ENCODE results near the gene OR5H2.

OR5H2 gene

DNA sequence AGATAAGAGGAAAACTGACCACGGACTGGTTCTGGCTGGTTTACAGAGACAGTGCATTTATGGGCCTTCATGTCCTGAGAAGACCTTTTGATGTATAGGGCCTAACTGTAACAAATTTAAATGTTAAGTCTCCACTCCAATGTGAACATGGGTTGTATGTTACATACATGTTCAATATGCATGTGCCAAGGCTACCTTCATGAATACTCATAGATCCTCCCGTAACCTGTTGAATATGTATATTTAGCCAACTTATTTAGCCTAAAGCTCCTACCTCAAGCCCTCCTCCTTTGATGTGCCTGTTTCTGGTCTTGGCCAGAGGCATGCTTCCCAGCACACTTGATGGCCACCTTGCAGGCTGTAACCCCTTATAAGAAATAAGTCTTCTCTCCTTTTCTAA is at the start of gene OR5H2:
TSS of gene OR5H2 (plus strand) at position 301 of the 400 bp plus-strand sequence. CDS start 398 bp downstream, outside the sequence.
- H3K4me3 ChIP-seq (ENCODE audit: low read length), result no peak within 1 kb of the TSS
- H3K4me1 ChIP-seq (ENCODE audit: low read length), result no peaks in the 10 kb centered on the region
- H3K4me2 ChIP-seq (ENCODE audit: low read length), result no peak within 1 kb of the TSS
- H3K27me3 ChIP-seq (ENCODE audit: low read depth, low read length), result no peaks in the 10 kb centered on the region
- H3K79me2 ChIP-seq (ENCODE audit: low read length), result no peaks in the 10 kb centered on the region
- no peaks in the 10 kb centered on the region for H4K20me1 ChIP-seq (ENCODE audit: insufficient read depth, low read length)
- H3K36me3 ChIP-seq (replicated peaks; ENCODE audit: low read depth, low read length), result no peaks in the 10 kb centered on the region
- H3K9ac ChIP-seq (ENCODE audit: low read length), result no peak within 1 kb of the TSS
- TF ChIP-seq, protein P1, sequence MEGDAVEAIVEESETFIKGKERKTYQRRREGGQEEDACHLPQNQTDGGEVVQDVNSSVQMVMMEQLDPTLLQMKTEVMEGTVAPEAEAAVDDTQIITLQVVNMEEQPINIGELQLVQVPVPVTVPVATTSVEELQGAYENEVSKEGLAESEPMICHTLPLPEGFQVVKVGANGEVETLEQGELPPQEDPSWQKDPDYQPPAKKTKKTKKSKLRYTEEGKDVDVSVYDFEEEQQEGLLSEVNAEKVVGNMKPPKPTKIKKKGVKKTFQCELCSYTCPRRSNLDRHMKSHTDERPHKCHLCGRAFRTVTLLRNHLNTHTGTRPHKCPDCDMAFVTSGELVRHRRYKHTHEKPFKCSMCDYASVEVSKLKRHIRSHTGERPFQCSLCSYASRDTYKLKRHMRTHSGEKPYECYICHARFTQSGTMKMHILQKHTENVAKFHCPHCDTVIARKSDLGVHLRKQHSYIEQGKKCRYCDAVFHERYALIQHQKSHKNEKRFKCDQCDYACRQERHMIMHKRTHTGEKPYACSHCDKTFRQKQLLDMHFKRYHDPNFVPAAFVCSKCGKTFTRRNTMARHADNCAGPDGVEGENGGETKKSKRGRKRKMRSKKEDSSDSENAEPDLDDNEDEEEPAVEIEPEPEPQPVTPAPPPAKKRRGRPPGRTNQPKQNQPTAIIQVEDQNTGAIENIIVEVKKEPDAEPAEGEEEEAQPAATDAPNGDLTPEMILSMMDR (IDR thresholded peaks at IDR 0.05; ENCODE audit: low read depth, low read length), result no peak
- TF ChIP-seq EZH2phosphoT487 (IDR thresholded peaks at IDR 0.05; ENCODE audit: low read depth), result no peak
- H3K9me3 ChIP-seq (ENCODE audit: insufficient read depth, low read length), result no peaks in the 10 kb centered on the region
- H3K27ac ChIP-seq (ENCODE audit: low read length), result no peak within 1 kb of the TSS
- H2AFZ ChIP-seq (ENCODE audit: low read depth, low read length), result no peak within 1 kb of the TSS

DNA sequence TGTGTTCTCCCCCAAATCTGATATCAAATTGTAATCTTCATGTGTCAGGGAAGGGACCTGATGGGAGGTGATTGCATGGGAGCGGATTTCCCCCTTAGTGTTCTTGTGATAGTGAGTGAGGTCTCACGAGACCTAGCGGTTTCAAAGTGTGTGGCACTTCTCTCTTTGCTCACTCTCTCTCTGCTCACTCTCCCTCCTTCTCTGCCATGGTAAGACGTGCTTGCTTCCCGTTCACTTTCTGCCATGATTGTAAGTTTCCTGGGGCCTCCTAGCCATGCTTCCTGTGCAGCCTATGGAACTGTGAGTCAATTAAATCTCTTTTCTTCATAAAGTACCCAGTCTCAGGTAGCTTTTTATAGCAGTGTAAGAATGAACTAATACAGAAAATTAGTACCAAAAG is 48.8 kb upstream of the OR5H2 start:
- H3K4me1 ChIP-seq (ENCODE audit: low read length), result peaks cover 13% of the 10 kb centered on the region
- TF ChIP-seq EZH2phosphoT487 (IDR thresholded peaks at IDR 0.05; ENCODE audit: low read depth), result no peak
- TF ChIP-seq, protein P1 (IDR thresholded peaks at IDR 0.05; ENCODE audit: low read depth, low read length), result no peak
- 0 out of 2 replicates have a peak overlapping the region, but pooled peaks have one; percentile 14 for H3K4me3 ChIP-seq (ENCODE audit: low read length)
- H3K79me2 ChIP-seq (ENCODE audit: low read length), result no peaks in the 10 kb centered on the region
- H3K27ac ChIP-seq (ENCODE audit: low read length), result no peak overlapping the region
- no peaks in the 10 kb centered on the region for H4K20me1 ChIP-seq (ENCODE audit: insufficient read depth, low read length)
- no peaks in the 10 kb centered on the region for H3K36me3 ChIP-seq (replicated peaks; ENCODE audit: low read depth, low read length)
- H3K9ac ChIP-seq (ENCODE audit: low read length), result no peak overlapping the region
- no peaks in the 10 kb centered on the region for H3K9me3 ChIP-seq (ENCODE audit: insufficient read depth, low read length)
- no peaks in the 10 kb centered on the region for H3K27me3 ChIP-seq (ENCODE audit: low read depth, low read length)
- H2AFZ ChIP-seq (ENCODE audit: low read depth, low read length), result peak overlapping the region; percentile 16
- peak overlapping the region; percentile 15 for H3K4me2 ChIP-seq (ENCODE audit: low read length)

DNA sequence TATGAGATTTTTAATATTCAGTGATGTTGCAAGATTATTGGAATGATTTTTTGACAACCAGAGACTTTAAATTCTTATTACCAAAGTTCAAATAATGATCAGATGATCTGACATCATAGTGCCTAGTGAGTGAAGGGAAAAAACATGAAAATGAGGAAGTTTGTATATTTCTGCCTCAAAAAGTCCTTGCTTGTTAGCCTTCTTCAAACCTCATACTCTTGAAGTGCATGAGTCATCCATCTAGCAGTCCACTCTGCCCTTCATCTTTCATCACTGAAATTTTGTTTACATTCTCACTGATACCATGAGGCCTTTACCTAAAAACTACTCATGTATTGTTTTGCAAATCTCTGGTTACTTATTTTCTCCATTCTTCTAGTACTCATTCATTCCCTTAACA is 42.2 kb upstream of the OR5H2 start:
- H3K27me3 ChIP-seq (ENCODE audit: low read depth, low read length), result no peaks in the 10 kb centered on the region
- no peak overlapping the region for H3K9ac ChIP-seq (ENCODE audit: low read length)
- H3K27ac ChIP-seq (ENCODE audit: low read length), result no peak overlapping the region
- no peak overlapping the region for H3K4me2 ChIP-seq (ENCODE audit: low read length)
- no peak overlapping the region for H2AFZ ChIP-seq (ENCODE audit: low read depth, low read length)
- H4K20me1 ChIP-seq (ENCODE audit: insufficient read depth, low read length), result no peaks in the 10 kb centered on the region
- no peak overlapping the region for H3K4me3 ChIP-seq (ENCODE audit: low read length)
- H3K36me3 ChIP-seq (replicated peaks; ENCODE audit: low read depth, low read length), result no peaks in the 10 kb centered on the region
- TF ChIP-seq, protein P1 (IDR thresholded peaks at IDR 0.05; ENCODE audit: low read depth, low read length), result no peak
- TF ChIP-seq EZH2phosphoT487 (IDR thresholded peaks at IDR 0.05; ENCODE audit: low read depth), result no peak
- no peaks in the 10 kb centered on the region for H3K9me3 ChIP-seq (ENCODE audit: insufficient read depth, low read length)
- H3K4me1 ChIP-seq (ENCODE audit: low read length), result no peaks in the 10 kb centered on the region
- no peaks in the 10 kb centered on the region for H3K79me2 ChIP-seq (ENCODE audit: low read length)

DNA sequence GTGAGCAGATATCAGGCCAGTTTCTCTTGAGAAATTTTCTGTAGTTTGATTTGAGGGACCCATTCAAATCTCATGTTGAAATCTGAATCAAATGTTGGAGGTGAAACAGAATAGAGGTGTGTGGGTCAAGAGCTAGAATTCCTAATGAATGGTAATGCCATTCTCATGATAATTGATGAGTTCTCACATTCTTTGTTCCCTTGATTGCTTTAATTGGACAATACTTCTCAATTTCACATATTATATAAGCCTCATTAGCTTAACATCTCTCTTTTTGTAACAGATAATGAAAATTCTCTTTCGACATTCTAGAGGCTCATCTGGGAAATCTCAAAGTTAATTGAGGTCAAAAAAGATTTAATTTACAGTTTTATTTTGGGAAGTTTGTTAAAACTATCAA is 40.1 kb upstream of the OR5H2 start:
- H3K9me3 ChIP-seq (ENCODE audit: insufficient read depth, low read length), result no peaks in the 10 kb centered on the region
- H3K9ac ChIP-seq (ENCODE audit: low read length), result no peak overlapping the region
- no peaks in the 10 kb centered on the region for H3K79me2 ChIP-seq (ENCODE audit: low read length)
- H3K4me2 ChIP-seq (ENCODE audit: low read length), result no peak overlapping the region
- no peaks in the 10 kb centered on the region for H3K36me3 ChIP-seq (replicated peaks; ENCODE audit: low read depth, low read length)
- no peaks in the 10 kb centered on the region for H3K27me3 ChIP-seq (ENCODE audit: low read depth, low read length)
- no peaks in the 10 kb centered on the region for H3K4me1 ChIP-seq (ENCODE audit: low read length)
- H4K20me1 ChIP-seq (ENCODE audit: insufficient read depth, low read length), result no peaks in the 10 kb centered on the region
- TF ChIP-seq, protein P1 (IDR thresholded peaks at IDR 0.05; ENCODE audit: low read depth, low read length), result no peak
- no peak for TF ChIP-seq EZH2phosphoT487 (IDR thresholded peaks at IDR 0.05; ENCODE audit: low read depth)
- H2AFZ ChIP-seq (ENCODE audit: low read depth, low read length), result no peak overlapping the region
- H3K27ac ChIP-seq (ENCODE audit: low read length), result no peak overlapping the region
- no peak overlapping the region for H3K4me3 ChIP-seq (ENCODE audit: low read length)

Data from OCI-LY3 (cell line).